GM23338 (cell line): ENCODE measurements around the gene ANTXR1.

ENCODE experiments used
- CREB1 ChIP-seq: fragments of 250-450 bp; sonication (Bioruptor Pico); IDR thresholded peaks from 2 replicates; pipeline ENCODE4 v1.5.0; 2020; ENCODE audit warnings: low read depth, mild to moderate bottlenecking, moderate library complexity
- EZH2 ChIP-seq: fragments of 200-600 bp; sonication (generic); IDR thresholded peaks from one replicate; pipeline ENCODE4 v1.8.0; 2017; ENCODE audit warnings: antibody characterized with exemption, mild to moderate bottlenecking, low read depth; ENCODE audit not compliant: unreplicated experiment
- EZH2phosphoT487 ChIP-seq: fragments of 200-600 bp; sonication (generic); IDR thresholded peaks from one replicate; pipeline ENCODE4 v1.8.1; 2018; ENCODE audit warnings: antibody characterized with exemption; ENCODE audit not compliant: unreplicated experiment
- JUNB ChIP-seq: IDR thresholded peaks from one replicate; pipeline ENCODE4 v1.6.1; 2016; ENCODE audit warnings: antibody characterized with exemption; ENCODE audit not compliant: unreplicated experiment
- NANOG ChIP-seq: IDR thresholded peaks from 2 replicates; pipeline ENCODE4 v1.6.1; 2016; ENCODE audit warnings: antibody characterized with exemption, borderline replicate concordance
- POLR2AphosphoS5 ChIP-seq: IDR thresholded peaks from 2 replicates; pipeline ENCODE4 v1.6.1; 2016; ENCODE audit warnings: antibody characterized with exemption, low read depth
- TF ChIP-seq, protein P1 (sequence below), 2 experiments: fragments of 200-600 bp in 1 of 2; sonication (generic) in 1 of 2; conservative IDR thresholded peaks; 2 replicates each; pipeline versions ENCODE4 v1.5.1 to v1.6.1; 2016 to 2017; ENCODE audit warnings: antibody characterized with exemption in 2 of 2, low read depth in 2 of 2, mild to moderate bottlenecking in 2 of 2, moderate library complexity in 1 of 2
- TF ChIP-seq, protein P2 (sequence below): IDR thresholded peaks from one replicate; pipeline ENCODE4 v1.6.1; 2018; ENCODE audit warnings: antibody characterized with exemption; ENCODE audit not compliant: unreplicated experiment
- TF ChIP-seq, protein P3 (sequence below): IDR thresholded peaks from 2 replicates; pipeline ENCODE4 v1.6.1; 2016; ENCODE audit warnings: antibody characterized with exemption

DNA sequence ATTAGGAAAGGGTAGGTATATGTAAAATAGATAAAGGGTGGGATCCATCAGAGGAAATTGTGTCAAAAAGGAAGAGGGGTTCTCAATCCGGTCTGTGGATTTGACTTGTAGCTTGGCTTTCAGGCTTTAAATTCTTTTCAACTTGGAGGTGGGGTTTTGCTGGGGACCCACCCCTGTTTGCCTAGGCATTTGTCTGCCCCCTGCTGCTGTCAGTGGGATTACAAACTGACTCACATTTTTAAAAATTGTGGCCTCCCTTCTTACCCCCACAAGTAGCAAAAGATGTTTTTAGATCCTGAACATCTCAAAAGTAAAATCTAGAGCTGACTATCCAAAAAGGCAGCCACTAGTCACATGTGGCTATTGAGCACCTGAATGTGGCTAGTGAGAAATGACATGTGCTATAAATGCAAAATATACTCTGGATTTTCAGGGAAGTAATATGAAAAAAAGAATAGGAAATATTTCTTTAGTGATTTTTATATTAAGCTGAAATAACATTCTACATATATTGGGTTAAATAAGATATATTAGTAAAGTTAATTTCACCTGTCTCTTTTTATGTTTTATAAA lies 195.1 kb downstream of the ANTXR1 start:
- no peak for TF ChIP-seq EZH2phosphoT487
- TF ChIP-seq, protein P1, sequence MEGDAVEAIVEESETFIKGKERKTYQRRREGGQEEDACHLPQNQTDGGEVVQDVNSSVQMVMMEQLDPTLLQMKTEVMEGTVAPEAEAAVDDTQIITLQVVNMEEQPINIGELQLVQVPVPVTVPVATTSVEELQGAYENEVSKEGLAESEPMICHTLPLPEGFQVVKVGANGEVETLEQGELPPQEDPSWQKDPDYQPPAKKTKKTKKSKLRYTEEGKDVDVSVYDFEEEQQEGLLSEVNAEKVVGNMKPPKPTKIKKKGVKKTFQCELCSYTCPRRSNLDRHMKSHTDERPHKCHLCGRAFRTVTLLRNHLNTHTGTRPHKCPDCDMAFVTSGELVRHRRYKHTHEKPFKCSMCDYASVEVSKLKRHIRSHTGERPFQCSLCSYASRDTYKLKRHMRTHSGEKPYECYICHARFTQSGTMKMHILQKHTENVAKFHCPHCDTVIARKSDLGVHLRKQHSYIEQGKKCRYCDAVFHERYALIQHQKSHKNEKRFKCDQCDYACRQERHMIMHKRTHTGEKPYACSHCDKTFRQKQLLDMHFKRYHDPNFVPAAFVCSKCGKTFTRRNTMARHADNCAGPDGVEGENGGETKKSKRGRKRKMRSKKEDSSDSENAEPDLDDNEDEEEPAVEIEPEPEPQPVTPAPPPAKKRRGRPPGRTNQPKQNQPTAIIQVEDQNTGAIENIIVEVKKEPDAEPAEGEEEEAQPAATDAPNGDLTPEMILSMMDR (conservative IDR thresholded peaks at IDR 0.05; ENCODE audit: low read depth in 2 of 2), result 0 out of 4 replicates have a peak, but pooled peaks of 1 of the 2 experiments have one; percentile 10
- no peak for TF ChIP-seq EZH2
- no peak for TF ChIP-seq POLR2AphosphoS5
- TF ChIP-seq, protein P2, sequence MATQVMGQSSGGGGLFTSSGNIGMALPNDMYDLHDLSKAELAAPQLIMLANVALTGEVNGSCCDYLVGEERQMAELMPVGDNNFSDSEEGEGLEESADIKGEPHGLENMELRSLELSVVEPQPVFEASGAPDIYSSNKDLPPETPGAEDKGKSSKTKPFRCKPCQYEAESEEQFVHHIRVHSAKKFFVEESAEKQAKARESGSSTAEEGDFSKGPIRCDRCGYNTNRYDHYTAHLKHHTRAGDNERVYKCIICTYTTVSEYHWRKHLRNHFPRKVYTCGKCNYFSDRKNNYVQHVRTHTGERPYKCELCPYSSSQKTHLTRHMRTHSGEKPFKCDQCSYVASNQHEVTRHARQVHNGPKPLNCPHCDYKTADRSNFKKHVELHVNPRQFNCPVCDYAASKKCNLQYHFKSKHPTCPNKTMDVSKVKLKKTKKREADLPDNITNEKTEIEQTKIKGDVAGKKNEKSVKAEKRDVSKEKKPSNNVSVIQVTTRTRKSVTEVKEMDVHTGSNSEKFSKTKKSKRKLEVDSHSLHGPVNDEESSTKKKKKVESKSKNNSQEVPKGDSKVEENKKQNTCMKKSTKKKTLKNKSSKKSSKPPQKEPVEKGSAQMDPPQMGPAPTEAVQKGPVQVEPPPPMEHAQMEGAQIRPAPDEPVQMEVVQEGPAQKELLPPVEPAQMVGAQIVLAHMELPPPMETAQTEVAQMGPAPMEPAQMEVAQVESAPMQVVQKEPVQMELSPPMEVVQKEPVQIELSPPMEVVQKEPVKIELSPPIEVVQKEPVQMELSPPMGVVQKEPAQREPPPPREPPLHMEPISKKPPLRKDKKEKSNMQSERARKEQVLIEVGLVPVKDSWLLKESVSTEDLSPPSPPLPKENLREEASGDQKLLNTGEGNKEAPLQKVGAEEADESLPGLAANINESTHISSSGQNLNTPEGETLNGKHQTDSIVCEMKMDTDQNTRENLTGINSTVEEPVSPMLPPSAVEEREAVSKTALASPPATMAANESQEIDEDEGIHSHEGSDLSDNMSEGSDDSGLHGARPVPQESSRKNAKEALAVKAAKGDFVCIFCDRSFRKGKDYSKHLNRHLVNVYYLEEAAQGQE, result no peak
- no peak for TF ChIP-seq CREB1
- no peak for TF ChIP-seq JUNB
- TF ChIP-seq, protein P3, sequence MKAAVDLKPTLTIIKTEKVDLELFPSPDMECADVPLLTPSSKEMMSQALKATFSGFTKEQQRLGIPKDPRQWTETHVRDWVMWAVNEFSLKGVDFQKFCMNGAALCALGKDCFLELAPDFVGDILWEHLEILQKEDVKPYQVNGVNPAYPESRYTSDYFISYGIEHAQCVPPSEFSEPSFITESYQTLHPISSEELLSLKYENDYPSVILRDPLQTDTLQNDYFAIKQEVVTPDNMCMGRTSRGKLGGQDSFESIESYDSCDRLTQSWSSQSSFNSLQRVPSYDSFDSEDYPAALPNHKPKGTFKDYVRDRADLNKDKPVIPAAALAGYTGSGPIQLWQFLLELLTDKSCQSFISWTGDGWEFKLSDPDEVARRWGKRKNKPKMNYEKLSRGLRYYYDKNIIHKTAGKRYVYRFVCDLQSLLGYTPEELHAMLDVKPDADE, result no peak
- TF ChIP-seq NANOG, result no peak
